Naive thymus-derived CD8-positive, alpha-beta T cell (primary cell): Measurements from ENCODE around the gene TMPRSS4. TPM values are rescaled to one million over a fixed set of nuclear protein-coding genes. Genes with fewer than 3 reads are reported as not detected.

ENCODE experiments used
- ATAC-seq, 2 donors: fragments of 150-1000 bp; cut with Tn5 transposase in 1 of 2; sonication (Bioruptor Pico), chemical (Tn5 transposase) in 1 of 2; 1 replicate in 1 of 2; 2 replicates in 1 of 2; pipeline ENCODE4 v1.10.0; 2021; ENCODE audit warnings: mild to moderate bottlenecking in 2 of 2, moderate library complexity in 2 of 2
- POLR2A ChIA-PET: fragments of 350-600 bp; sonication (Branson Sonifier 250); formaldehyde crosslinking; loops from one replicate; lab custom pipeline; 2021; ENCODE audit warnings: antibody characterized with exemption; lab: Charles Lee
- DNase-seq, 10 donors: peaks; one replicate each; pipeline versions ENCODE4 v3.0.0 to v3.0.0-alpha.2; 2020 to 2022
- H3K27ac Mint-ChIP-seq, 10 donors: one replicate each; pipeline ENCODE4 v1.8.0; 2020 to 2022; ENCODE audit warnings: mild to moderate bottlenecking in 10 of 10, mixed read lengths in 10 of 10, moderate library complexity in 4 of 10, inconsistent platforms in 1 of 10
- H3K27me3 Mint-ChIP-seq, 5 donors: one replicate each; pipeline ENCODE4 v1.8.0; 2021 to 2022; ENCODE audit warnings: mixed read lengths in 5 of 5
- H3K36me3 Mint-ChIP-seq, 3 donors: one replicate each; pipeline ENCODE4 v1.8.0; 2020 to 2022; ENCODE audit warnings: mixed read lengths in 3 of 3, mild to moderate bottlenecking in 2 of 3, inconsistent platforms in 1 of 3
- H3K4me1 Mint-ChIP-seq, 4 donors: one replicate each; pipeline ENCODE4 v1.8.0; 2021 to 2022; ENCODE audit warnings: mixed read lengths in 4 of 4
- H3K4me3 Mint-ChIP-seq, 10 donors: one replicate each; pipeline ENCODE4 v1.8.0; 2020 to 2022; ENCODE audit warnings: mild to moderate bottlenecking in 10 of 10, mixed read lengths in 10 of 10, moderate library complexity in 6 of 10, inconsistent platforms in 1 of 10
- H3K9me3 Mint-ChIP-seq, 9 donors: one replicate each; pipeline ENCODE4 v1.8.0; 2020 to 2022; ENCODE audit warnings: mixed read lengths in 9 of 9, mild to moderate bottlenecking in 3 of 9, inconsistent platforms in 1 of 9, moderate library complexity in 1 of 9
- polyA plus RNA-seq, 3 donors: library from polyadenylated mRNA; unstranded; fragments of 300-500 nt; fragmentation: Illumina TruSeq; gene quantifications; one replicate each; pipeline ENCODE4 v1.2.3, GENCODE V29; 2021
- total RNA-seq, 8 experiments: library from RNA in 2 of 8; stranded (reverse) in 2 of 8; gene quantifications; one replicate each; pipeline ENCODE4 v1.2.3 and lab custom pipeline; 2021 to 2026

The TMPRSS4 gene
- total and polyA plus RNA-seq, 5 experiments from 2014 or later = not detected

DNA sequence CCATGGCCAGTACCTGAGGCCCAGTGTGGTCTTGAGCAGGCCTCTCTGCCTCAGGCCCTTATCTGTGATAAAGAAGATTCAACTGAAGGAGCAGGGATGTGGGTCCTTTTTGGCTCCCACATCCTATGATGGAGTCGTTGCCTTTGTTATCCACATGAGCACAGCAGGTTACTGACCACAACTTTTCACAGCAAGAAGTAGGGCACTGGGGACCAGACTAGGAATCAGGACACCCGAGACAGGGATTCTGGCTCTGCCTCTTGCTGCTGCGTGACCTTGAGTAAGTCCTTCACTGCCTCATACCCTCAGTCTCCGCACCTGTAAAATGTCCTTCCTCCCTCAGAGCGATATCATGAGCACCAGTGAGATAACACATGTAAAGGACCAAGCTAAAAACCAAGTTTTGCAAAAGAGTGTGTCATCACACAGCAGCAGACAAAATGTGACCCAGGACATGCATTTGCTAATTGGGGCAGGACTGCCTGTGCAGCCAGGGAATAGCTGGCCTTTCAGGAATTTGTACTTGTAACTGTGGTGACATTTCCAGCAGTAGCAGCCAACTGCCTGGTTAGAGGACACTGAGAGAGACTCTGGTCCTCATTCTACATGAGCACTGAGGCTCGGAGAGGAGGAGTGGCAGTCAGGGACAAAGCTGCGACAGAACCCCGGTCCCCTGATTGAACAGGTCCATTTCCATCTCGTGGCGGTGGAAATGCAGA is 23.1 kb downstream of the TMPRSS4 start:
- no peak overlapping the region for H3K4me3 Mint-ChIP-seq

DNA sequence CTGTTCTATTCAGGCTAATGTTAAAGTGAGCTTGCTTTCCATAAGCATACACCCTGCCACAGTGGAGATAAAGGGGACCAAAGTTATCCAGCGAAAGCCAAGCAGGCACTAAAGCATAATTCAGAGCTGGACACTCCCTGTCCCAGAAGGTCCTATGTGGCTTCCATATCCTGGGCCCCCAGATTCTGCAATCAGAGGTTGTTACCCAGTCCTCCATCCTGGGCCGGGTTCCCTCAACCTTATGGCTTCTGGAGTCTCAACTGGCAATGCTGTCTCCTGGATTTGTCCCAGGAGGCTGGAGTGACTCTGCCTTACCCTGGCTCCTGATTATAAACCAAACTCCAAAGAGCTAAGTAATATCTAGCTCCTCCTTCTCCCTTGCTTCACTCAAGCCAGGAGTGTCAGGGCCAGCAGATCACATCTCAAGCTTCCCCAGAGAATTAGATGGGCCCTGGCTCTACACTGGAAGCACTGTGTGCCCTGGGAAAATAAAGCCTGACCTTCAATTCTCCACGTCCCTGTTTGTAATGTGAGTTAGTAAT is 23.9 kb downstream of the TMPRSS4 start:
- no peak for ATAC-seq
- no peak for DNase-seq
- Mint-ChIP-seq H3K4me1 (peaks cover 0 to 2% (median 0%) of the 10 kb centered on the region in 4 donors), H3K4me3 (no peak overlapping the region), H3K27ac (no peak overlapping the region), H3K36me3 (no peaks in the 10 kb centered on the region), H3K9me3 (no peaks in the 10 kb centered on the region), H3K27me3 (peaks cover 0 to 7% (median 0%) of the 10 kb centered on the region in 5 donors)
- POLR2A ChIA-PET = no interaction called here

More for the DNA sequence above, 23.1 kb downstream of the TMPRSS4 start:
- peaks cover 0 to 7% (median 0%) of the 10 kb centered on the region in 5 donors for H3K27me3 Mint-ChIP-seq
- no peak overlapping the region for H3K27ac Mint-ChIP-seq
- no peak for DNase-seq
- ATAC-seq = no peak
- peaks cover 0 to 2% (median 0%) of the 10 kb centered on the region in 4 donors for H3K4me1 Mint-ChIP-seq
- no peaks in the 10 kb centered on the region for H3K36me3 Mint-ChIP-seq
- POLR2A ChIA-PET = no interaction called here
- H3K9me3 Mint-ChIP-seq = no peaks in the 10 kb centered on the region

GRCh38 chr11:118102721-118103261 is 25.9 kb downstream of the TMPRSS4 start:
- H3K9me3 Mint-ChIP-seq = no peaks in the 10 kb centered on the region
- H3K27me3 Mint-ChIP-seq = peaks cover 0 to 4% (median 0%) of the 10 kb centered on the region in 5 donors
- ATAC-seq = no peak
- DNase-seq = no peak
- peaks cover 0 to 2% (median 0%) of the 10 kb centered on the region in 4 donors for H3K4me1 Mint-ChIP-seq
- H3K4me3 Mint-ChIP-seq = no peak overlapping the region
- H3K36me3 Mint-ChIP-seq = no peaks in the 10 kb centered on the region
- H3K27ac Mint-ChIP-seq = no peak overlapping the region
- POLR2A ChIA-PET = no interaction called here

DNA sequence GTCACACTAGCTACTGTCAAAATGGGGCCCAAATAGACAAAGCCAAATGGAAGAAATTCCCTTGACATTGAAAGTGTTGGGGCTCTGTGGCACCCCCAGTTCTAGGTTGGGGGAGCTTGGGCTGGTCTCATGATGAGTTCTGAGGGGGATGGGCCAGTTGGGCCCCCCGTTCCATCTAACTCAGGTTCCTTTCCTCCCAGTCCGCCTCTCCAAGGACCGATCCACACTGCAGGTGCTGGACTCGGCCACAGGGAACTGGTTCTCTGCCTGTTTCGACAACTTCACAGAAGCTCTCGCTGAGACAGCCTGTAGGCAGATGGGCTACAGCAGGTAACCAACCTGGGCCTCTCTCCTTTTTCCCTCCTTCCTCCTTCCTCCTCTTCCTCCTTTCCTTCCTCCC is 27.6 kb downstream of the TMPRSS4 start:
- no peak overlapping the region for H3K27ac Mint-ChIP-seq
- no peaks in the 10 kb centered on the region for H3K36me3 Mint-ChIP-seq
- H3K27me3 Mint-ChIP-seq = peaks cover 0 to 2% (median 0%) of the 10 kb centered on the region in 5 donors
- no peak overlapping the region for H3K4me3 Mint-ChIP-seq
- no peaks in the 10 kb centered on the region for H3K9me3 Mint-ChIP-seq
- ATAC-seq = no peak
- peaks cover 0 to 2% (median 0%) of the 10 kb centered on the region in 4 donors for H3K4me1 Mint-ChIP-seq
- POLR2A ChIA-PET = interaction anchor here (0.6 kb wide), 1 partner anchor 414 kb away, joined by 3 read pairs; no protein-coding TSS in a partner anchor
- DNase-seq = no peak

- Mint-ChIP-seq H3K27me3 (peaks cover 0 to 3% (median 2%) of the 10 kb centered on the region in 5 donors), H3K4me3 (no peak overlapping the region), H3K36me3 (no peaks in the 10 kb centered on the region), H3K4me1 (peaks cover 0 to 4% (median 0%) of the 10 kb centered on the region in 4 donors), H3K9me3 (no peaks in the 10 kb centered on the region), H3K27ac (peak overlapping the region in 1 of 10 donors; percentile 12)
- POLR2A ChIA-PET = no interaction called here
- DNase-seq (no peak), ATAC-seq (no peak)
Measured at GRCh38 chr11:118105657-118106305, 28.9 kb downstream of the TMPRSS4 start.

- ATAC-seq (no peak), DNase-seq (no peak)
- POLR2A ChIA-PET = no interaction called here
- no peaks in the 10 kb centered on the region for H3K36me3 Mint-ChIP-seq
- peaks cover 0 to 4% (median 0%) of the 10 kb centered on the region in 4 donors for H3K4me1 Mint-ChIP-seq
- H3K27me3 Mint-ChIP-seq = peaks cover 0 to 3% (median 2%) of the 10 kb centered on the region in 5 donors
- H3K27ac Mint-ChIP-seq = peak overlapping the region in 1 of 10 donors; percentile 48
- no peak overlapping the region for H3K4me3 Mint-ChIP-seq
- H3K9me3 Mint-ChIP-seq = no peaks in the 10 kb centered on the region
Measured at GRCh38 chr11:118106789-118107335, 30.0 kb downstream of the TMPRSS4 start.

- POLR2A ChIA-PET = no interaction called here
- H3K27me3 Mint-ChIP-seq = peaks cover 0 to 5% (median 3%) of the 10 kb centered on the region in 5 donors
Measured at GRCh38 chr11:118108513-118108912, 31.6 kb downstream of the TMPRSS4 start.

GRCh38 chr11:118109231-118109630 is 32.4 kb downstream of the TMPRSS4 start:
- no peak overlapping the region for H3K4me3 Mint-ChIP-seq
- H3K4me1 Mint-ChIP-seq = peaks cover 0 to 3% (median 1%) of the 10 kb centered on the region in 4 donors
- H3K9me3 Mint-ChIP-seq = no peaks in the 10 kb centered on the region
- H3K27me3 Mint-ChIP-seq = peaks cover 0 to 5% (median 3%) of the 10 kb centered on the region in 5 donors
- H3K36me3 Mint-ChIP-seq = no peaks in the 10 kb centered on the region
- POLR2A ChIA-PET = no interaction called here
- DNase-seq (no peak), ATAC-seq (no peak)
- H3K27ac Mint-ChIP-seq = no peak overlapping the region

More at GRCh38 chr11:118108513-118108912, 31.6 kb downstream of the TMPRSS4 start:
- H3K9me3 Mint-ChIP-seq = no peaks in the 10 kb centered on the region
- no peaks in the 10 kb centered on the region for H3K36me3 Mint-ChIP-seq
- no peak overlapping the region for H3K4me3 Mint-ChIP-seq
- ATAC-seq = no peak
- no peak overlapping the region for H3K27ac Mint-ChIP-seq
- H3K4me1 Mint-ChIP-seq = peaks cover 0 to 3% (median 0%) of the 10 kb centered on the region in 4 donors
- DNase-seq = no peak

- H3K27ac Mint-ChIP-seq = no peak overlapping the region
- no peak overlapping the region for H3K4me3 Mint-ChIP-seq
- POLR2A ChIA-PET = no interaction called here
Measured at GRCh38 chr11:118111019-118111743, 34.3 kb downstream of the TMPRSS4 start.

DNA sequence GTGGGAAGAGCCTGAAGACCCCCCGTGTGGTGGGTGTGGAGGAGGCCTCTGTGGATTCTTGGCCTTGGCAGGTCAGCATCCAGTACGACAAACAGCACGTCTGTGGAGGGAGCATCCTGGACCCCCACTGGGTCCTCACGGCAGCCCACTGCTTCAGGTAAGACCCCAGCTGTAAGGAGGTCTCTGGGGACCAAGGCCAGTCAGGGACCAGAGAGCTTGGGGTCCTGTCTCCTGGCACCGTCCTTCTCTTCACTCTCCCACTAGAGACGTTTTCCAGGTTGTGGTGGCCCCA is 34.8 kb downstream of the TMPRSS4 start:
- POLR2A ChIA-PET = no interaction called here
- Mint-ChIP-seq H3K27ac (no peak overlapping the region), H3K4me1 (peaks cover 0 to 13% (median 3%) of the 10 kb centered on the region in 4 donors), H3K4me3 (no peak overlapping the region), H3K36me3 (no peaks in the 10 kb centered on the region), H3K9me3 (no peaks in the 10 kb centered on the region), H3K27me3 (peaks cover 0 to 8% (median 4%) of the 10 kb centered on the region in 5 donors)
- DNase-seq = no peak
- no peak for ATAC-seq

More at GRCh38 chr11:118111019-118111743, 34.3 kb downstream of the TMPRSS4 start:
- H3K4me1 Mint-ChIP-seq = peaks cover 0 to 13% (median 3%) of the 10 kb centered on the region in 4 donors
- H3K27me3 Mint-ChIP-seq = peaks cover 0 to 8% (median 4%) of the 10 kb centered on the region in 5 donors
- H3K9me3 Mint-ChIP-seq = no peaks in the 10 kb centered on the region
- no peak for DNase-seq
- no peaks in the 10 kb centered on the region for H3K36me3 Mint-ChIP-seq
- no peak for ATAC-seq

GRCh38 chr11:118112711-118113430 is 36.0 kb downstream of the TMPRSS4 start:
- no peak overlapping the region for H3K27ac Mint-ChIP-seq
- peaks cover 0 to 8% (median 4%) of the 10 kb centered on the region in 5 donors for H3K27me3 Mint-ChIP-seq
- peaks cover 6 to 25% (median 13%) of the 10 kb centered on the region in 4 donors for H3K4me1 Mint-ChIP-seq
- DNase-seq = no peak
- H3K9me3 Mint-ChIP-seq = no peaks in the 10 kb centered on the region
- ATAC-seq = no peak
- H3K36me3 Mint-ChIP-seq = no peaks in the 10 kb centered on the region
- POLR2A ChIA-PET = interaction anchor here (0.6 kb wide), 2 partner anchors 9 to 405 kb away, joined by 3 read pairs; no protein-coding TSS in a partner anchor
- no peak overlapping the region for H3K4me3 Mint-ChIP-seq
